Suppressor macrophage (primary cell): ENCODE results near the gene ACO2.
"Not testable (repeated sequence)": the region's sequence is repeated elsewhere in the genome, so short reads cannot be mapped to it uniquely, and the experiment has no call there.

Source experiments
- DNase-seq, 4 experiments: peaks; one replicate each; pipeline ENCODE4 v3.0.0-alpha.2; 2020 to 2022
- total RNA-seq, 17 experiments: gene quantifications; one replicate each; lab custom pipeline; 2026; ENCODE audit warnings: mixed read lengths in 6 of 17, inconsistent platforms in 3 of 17; lab: John Stamatoyannopoulos, UW

The ACO2 gene
- total RNA-seq, result 176 to 302 (median 231) reads per million in 17 experiments

- peak; percentile 98 to 99 (median 99) for DNase-seq
These were observed at the start of gene ACO2, which contains the start of gene PHF5A for GRCh38 chr22:41468381-41469217. ACO2 (plus strand) TSS chr22:41469117; CDS start chr22:41469147, 30 bp downstream. PHF5A (minus strand) TSS chr22:41468692; CDS start chr22:41468653, 39 bp downstream.

GRCh38 chr22:41425660-41426365 lies 43.1 kb upstream of the ACO2 start:
- DNase-seq, result no peak

GRCh38 chr22:41429232-41429950 lies 39.5 kb upstream of the ACO2 start:
- DNase-seq, result no peak

GRCh38 chr22:41429951-41430332 lies 39.0 kb upstream of the ACO2 start:
- no peak for DNase-seq

- DNase-seq, result no peak
These were observed 37.3 kb upstream of the ACO2 start for GRCh38 chr22:41431656-41432055.

- DNase-seq, result not testable (repeated sequence)
These were observed 35.4 kb upstream of the ACO2 start for GRCh38 chr22:41433480-41433879.

GRCh38 chr22:41434361-41435003 lies 34.4 kb upstream of the ACO2 start:
- DNase-seq, result not testable (repeated sequence)

- DNase-seq, result no peak
These were observed 33.4 kb upstream of the ACO2 start for GRCh38 chr22:41435560-41435959.

- DNase-seq, result no peak
These were observed 32.4 kb upstream of the ACO2 start for GRCh38 chr22:41436322-41437113.

GRCh38 chr22:41437198-41437597 lies 31.7 kb upstream of the ACO2 start:
- DNase-seq, result no peak

- not testable (repeated sequence) for DNase-seq
These were observed 28.4 kb upstream of the ACO2 start for GRCh38 chr22:41440511-41440910.

GRCh38 chr22:41442240-41442792 lies 26.6 kb upstream of the ACO2 start:
- no peak for DNase-seq

GRCh38 chr22:41444360-41445128 lies 24.4 kb upstream of the ACO2 start:
- DNase-seq, result peak; percentile 89 to 95 (median 94)

GRCh38 chr22:41445129-41446056 lies 23.5 kb upstream of the ACO2 start:
- DNase-seq, result peak; percentile 31 to 52 (median 45)

- peak; percentile 17 to 56 (median 31) for DNase-seq
These were observed 22.8 kb upstream of the ACO2 start for GRCh38 chr22:41446057-41446501.

- peak; percentile 96 to 98 (median 98) for DNase-seq
These were observed 22.1 kb upstream of the ACO2 start, which contains the start of gene TOB2 for GRCh38 chr22:41446639-41447434. TOB2 (minus strand) TSS chr22:41446801; CDS start chr22:41437345, 9,456 bp downstream.

- peak; percentile 71 to 85 (median 77) for DNase-seq
These were observed 21.3 kb upstream of the ACO2 start for GRCh38 chr22:41447435-41448188.
